HG03469 (cell line): Measurements from ENCODE around the gene TIRAP.
"Not testable (repeated sequence)": the region's sequence is repeated elsewhere in the genome, so short reads cannot be mapped to it uniquely, and the experiment has no call there.

ENCODE experiments used
- ATAC-seq: cut with Tn5 transposase; IDR thresholded peaks from one replicate; pipeline ENCODE4 v1.9.1; 2021; ENCODE audit warnings: mild to moderate bottlenecking, moderate library complexity, moderate number of reproducible peaks; ENCODE audit not compliant: unreplicated experiment

Gene TIRAP

DNA sequence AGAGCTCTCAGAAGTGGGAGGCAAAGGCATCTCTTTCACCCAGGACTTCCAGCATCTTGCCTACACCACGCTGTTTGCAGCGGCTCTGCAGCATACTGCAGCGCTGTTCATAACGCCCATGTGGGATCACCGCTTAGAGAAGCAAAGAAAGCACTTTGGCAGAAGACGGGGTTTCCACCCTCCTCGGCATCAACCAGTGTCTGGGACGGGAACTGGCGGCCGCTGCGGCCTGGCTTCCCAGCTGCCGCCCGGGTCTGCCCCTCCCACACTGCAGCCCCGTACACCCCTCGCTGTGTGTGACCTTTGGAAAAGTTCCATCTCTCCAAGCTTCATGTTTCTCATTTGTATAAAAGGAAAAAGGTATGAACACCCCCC is 545 bp upstream of the TIRAP start:
- ATAC-seq: no peak

DNA sequence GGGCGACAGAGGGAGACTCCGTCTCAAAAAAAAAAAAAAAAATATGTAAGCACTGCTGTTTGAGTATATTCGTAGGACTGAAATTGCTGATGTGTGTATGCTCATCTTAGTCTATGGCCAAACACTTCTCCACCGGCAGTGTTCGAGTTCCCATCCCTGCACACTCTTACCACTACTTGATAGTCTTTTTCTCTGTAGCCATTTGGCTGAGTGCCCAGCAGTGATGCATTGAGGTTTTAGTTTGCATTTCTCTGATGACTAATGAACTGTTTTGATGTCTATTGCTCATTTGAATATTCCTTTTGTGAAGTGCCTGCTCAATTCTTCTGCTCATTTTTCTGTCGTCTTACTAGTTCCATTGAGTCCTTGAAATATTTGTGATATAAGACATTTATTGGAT is 1.9 kb downstream of the TIRAP start:
- ATAC-seq: peak; percentile 66

DNA sequence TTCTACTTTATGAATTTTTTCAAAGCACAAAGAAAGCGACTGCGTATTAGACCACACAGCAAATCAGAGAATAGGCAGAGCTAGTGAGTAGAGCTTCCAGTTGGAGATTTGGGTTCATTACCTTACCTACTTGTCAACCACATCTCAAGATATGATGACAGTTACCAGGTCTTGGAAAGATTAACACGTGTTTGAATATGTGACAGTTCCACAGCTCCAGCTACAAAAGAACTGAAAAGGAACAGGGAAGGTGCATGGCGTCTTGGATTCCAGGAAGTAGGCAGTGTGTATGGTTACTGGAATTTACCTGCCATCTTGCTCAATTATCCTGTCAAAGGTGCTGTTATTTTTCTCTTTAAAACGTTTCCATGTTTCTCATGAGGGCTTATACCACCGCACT is 5.3 kb downstream of the TIRAP start:
- ATAC-seq: no peak

DNA sequence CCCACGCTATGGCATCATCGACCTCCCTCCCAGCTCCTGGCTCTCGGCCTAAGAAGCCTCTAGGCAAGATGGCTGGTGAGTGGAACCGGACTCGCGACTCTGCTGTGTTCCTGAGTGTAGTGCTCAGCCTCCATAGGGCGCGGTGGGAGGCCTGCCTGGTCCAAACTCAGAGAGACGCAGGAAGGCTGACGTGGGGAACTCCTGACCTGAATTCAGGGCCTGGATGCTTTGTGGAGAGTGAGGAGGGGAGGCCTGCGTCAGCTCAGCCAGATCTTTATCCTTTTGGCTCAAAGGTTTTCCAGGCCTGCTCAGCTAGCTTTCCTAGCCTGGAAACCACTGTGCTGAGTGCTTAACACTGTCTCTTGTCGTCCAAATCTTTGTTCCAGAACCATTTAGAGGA is 8.0 kb downstream of the TIRAP start:
- no peak for ATAC-seq

DNA sequence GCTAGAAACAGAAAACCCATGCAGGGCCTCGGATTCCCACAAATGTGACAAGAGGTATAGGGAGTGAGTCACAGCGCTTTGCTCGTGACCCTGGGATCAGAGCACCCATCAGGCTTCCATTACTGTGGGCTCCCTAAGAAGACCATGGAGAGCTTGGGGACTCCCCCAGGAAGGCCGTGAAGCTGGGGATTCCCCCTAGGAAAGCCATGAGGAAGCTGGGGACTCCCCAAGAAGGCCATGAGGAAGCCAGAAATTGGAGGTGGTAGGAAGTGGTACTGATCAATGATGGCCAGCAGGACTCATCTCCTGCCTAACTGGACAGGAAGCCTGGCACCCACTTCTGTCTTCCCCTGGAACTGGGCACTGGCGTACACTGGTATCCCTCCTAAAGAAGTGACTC is 10.8 kb downstream of the TIRAP start:
- ATAC-seq: no peak

DNA sequence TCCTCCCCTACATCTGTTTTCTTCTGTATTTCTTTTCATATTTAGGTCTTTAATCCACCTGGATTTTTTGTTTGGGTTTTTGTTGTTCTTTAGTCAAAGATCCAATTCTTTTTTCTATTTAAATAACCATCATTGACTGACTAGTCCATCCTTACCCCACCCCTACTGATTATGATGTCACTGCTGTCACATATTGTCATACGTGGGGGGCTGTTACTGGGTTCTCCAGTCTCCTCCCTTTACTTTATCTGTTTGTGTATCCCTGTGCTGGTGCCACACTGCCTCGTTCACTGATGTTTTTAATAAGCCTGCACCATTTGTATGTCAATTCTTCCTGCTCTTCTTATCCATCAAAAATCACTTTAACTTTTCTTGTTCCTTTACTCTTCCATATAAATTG is 14.1 kb downstream of the TIRAP start:
- ATAC-seq: no peak

DNA sequence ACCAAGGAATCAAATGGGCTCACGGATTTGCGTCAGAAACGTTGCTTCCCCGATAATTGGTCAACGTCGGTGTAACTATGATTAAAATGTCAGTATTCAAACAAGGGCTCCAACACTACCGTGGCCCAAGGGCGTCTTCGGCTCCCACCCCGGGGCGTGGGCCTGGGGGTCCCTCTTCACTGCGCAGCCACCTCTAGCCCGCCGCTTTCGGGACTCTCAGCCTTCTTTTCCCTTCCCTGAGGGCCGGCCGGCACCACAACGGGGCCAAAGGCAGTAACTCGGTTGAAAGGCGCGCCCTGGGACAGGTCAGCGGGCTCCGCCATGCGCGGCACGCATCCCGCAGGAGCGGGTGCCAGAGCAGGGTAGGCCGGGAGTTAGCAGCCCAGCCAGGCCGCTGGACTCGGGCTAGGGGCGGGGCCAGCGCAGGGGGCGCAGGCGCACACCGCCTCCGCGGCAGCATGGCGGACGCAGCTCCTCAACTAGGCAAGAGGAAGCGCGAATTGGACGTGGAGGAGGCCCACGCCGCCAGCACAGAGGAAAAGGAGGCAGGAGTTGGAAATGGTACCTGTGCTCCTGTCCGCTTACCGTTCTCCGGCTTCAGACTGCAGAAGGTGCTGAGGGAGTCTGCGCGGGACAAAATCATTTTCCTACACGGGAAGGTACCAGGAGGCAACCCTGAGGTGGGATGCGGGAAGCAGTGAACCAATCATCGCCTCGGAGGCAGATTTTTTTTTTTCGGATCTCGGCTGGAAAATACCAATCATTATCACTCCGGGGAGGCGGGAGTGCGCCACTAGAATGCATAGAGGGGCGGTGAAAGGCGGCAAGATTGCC is 20.9 kb downstream of the TIRAP start, which contains the start of gene DCPS:
Gene DCPS (plus strand): TSS at position 438 of the 834 bp plus-strand sequence. CDS start 21 bp downstream, at position 459.
- peak; percentile 73 for ATAC-seq

DNA sequence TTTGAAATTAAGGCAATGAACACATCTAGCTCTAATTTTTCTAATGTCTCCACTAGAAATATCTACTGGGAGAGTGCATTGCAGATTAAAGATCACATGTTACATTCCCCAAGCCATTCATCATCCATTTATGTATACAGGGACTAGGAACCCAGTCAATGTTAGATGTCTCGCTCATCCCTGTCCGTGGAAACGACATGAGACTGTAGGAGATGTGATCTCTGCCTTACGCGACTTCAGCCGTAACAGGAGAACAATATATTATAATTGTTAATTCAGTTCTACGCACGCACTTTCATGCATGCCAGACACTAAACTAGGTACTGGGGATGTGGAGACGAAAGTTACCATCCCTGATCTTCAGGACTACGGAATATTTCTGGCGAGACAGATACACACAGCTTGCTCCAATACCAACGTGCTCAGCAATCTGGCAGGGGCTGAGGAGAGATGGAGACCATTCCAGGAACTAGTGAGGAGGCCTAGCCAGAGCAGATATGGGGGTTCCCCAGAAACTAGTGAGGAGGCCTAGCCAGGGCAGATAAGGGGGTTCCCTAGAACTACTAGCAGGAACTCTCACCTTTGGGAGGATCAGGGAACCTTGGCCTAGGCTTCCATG is 21.7 kb downstream of the TIRAP start:
- ATAC-seq: no peak

DNA sequence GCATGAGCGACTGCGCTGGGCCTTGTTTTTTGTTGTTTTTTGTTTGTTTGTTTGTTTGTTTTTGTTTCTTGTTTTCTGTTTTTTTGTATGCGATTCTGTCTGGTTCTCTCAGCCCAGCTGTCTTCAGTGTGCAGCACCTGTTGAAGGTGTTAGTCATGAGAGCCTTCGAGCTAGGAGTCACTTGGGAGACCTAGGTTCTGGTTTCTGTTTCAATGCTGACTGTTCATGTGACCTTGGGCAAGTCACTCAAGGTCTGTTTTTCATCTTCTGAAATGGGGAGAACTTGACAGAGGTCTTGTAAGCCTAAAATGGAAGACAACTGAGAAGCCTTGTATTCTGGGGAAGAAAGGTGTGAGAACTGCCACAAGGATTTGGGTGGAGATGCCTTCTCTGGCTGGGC is 22.8 kb downstream of the TIRAP start:
- ATAC-seq: peak; percentile 63

DNA sequence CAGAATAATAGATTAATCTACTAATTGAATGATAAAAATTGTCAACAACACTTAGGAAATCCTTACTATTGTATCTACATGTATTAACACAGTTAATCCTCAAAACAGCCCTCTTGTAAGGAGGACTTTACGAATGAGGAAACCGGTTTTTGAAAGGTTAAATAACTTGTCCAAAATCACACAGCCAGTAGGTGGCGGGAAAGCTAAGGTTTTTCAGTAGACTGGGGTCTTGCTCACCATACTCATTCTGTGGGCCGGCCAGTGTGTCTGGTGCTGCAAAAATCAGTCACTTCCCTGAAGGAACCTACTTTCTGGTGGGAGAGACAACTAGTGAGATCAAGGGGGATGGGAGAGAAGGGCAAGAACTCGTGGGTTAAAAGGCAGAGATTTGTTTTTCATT is 24.8 kb downstream of the TIRAP start:
- ATAC-seq: no peak

DNA sequence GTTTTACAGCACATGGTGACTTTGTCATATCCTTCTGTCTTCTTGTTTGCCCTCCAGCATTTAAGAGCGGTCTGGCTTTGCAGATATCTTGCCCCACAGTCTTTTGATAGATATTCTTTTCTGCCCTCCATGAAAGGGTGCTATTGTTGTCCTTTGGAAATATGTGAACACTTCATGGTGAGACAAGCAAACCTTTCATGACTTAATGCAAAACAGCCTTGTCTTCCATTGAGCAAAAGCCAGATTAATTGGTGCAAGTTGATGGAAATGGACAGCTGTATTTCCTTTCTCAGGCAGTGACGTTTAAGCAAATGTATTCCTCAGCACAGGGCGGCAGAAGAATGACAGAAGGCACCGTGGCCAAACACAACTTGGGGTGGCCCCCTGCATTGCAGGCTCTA is 25.4 kb downstream of the TIRAP start:
- ATAC-seq: no peak

DNA sequence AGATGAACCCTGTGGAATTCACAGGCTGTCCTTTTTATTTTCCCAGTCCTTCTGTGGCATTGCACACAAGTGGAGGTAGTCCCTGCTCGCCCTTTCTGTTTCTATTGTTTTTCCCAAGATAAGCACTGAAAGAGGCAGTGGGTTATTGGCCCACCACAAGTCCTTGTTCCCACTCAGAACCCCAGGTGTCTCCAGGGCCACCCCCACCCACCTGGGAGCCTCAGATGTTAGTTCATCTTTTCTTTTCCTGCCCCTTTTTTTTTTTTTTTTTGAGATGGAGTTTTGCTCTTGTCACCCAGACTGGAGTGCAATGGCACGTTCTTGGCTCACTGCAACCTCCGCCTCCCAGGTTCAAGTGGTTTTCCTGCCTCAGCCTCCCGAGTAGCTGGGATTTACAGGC is 25.9 kb downstream of the TIRAP start:
- ATAC-seq: not testable (repeated sequence)

DNA sequence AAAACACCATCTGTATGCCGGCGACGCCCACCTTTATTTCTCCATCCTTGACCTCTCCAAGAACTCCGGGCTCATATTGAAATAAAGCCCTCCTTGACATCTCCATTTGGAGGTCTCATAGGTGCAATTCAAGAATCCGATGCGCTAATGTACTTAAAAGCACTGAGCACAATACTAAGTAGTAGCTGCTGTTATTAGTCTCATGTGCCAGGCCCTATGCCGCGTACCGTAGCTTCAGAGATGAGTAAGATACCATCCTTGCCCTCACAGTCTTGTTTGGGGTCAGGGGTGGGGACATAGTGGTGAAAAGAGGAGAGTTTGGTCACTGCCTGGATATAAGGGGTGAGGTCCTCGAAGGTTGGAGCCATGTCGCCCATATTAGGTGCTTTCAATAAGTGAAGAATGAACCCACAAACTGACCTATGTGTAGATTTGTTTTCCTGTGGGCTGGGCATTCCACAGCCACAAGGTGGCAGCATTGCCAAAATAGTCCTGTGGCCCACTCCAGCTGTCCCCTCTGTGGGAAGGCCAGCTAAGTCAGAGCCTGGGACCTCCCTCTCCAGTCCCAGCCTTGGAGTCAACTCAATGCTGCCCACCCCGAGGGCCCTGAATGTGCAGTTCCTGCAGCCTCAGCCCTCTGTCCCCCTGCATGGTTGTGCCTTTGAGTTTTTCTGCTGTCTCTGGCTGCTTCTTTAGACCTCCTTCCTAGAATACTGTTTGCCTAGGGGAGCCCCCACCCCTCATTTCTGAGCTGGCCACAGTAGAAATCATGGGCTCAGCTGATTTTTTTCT is 27.5 kb downstream of the TIRAP start:
- ATAC-seq: no peak

DNA sequence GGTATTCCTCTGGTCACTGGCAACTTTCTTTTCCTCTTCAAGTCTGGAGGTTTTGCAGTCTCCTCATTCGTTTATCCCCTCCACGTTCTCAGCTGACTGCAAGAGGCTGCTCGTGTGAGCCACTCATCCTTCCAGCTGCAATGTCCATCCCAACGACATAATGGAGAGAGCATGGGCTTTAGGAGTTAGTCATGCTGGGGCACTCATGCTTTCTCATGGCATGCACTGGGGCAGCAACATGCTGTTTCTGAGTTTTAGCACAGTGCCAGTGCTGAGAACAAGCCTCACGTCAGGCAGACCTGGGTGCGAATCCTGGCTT is 28.1 kb downstream of the TIRAP start:
- no peak for ATAC-seq

DNA sequence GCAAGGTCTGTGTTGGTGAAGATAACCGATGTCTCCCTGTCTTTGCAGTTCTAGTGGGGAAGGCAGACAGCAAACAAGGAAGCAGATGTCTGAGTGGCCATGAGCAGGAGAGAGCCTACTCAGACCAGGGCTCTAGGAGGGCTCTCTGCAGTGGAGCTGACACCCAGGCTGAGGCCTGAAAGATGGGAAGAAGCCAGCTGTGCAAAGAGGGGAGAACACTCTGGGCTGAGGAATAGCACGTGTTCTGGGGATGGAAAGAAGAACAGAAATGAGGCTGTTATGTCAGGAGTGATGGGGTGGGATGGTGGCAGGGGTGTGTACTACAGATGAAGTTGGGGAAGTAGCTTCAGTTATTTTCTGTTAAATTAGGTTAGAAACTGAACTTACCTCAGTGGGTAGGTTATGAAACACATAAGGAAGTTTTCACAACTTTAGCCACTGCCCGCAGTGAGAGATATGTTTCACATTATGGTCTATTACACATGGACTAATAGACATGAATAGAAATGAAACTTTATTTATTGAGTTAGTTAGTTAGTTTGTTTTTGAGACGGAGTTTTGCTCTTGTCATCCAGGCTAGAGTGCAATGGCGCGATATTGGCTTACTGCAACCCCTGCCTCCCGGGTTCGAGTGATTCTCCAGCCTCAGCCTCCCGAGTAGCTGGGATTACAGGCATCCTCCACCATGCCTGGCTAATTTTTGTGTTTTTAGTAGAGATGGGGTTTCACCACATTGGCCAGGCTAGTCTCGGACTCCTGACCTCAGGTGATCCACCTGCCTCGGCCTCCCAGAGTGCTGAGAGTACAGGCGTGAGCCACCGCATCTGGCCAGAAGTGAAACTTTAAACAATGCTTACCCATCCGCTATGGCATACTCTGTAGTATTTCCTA is 28.8 kb downstream of the TIRAP start:
- ATAC-seq: peak; percentile 40

DNA sequence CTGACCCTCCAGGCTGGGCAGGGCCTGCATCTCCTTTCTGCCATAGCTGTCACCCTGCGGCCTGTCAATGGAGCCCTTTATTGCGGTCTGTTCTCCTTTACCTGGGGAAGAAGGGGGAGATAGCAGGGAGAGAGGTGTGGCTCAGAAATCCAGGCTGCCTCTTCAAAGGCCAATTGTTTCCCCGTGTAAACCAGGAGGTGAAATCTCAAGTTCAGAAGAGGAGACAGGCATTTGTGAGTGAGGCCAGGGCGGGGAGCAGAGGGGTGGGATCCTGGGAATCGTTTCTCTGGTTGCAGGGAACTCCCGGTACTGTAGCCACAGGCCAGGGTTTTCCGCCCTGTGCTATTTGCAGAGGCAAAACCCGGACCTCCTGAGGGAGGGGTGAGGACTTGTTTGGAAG is 30.1 kb downstream of the TIRAP start:
- ATAC-seq: no peak

DNA sequence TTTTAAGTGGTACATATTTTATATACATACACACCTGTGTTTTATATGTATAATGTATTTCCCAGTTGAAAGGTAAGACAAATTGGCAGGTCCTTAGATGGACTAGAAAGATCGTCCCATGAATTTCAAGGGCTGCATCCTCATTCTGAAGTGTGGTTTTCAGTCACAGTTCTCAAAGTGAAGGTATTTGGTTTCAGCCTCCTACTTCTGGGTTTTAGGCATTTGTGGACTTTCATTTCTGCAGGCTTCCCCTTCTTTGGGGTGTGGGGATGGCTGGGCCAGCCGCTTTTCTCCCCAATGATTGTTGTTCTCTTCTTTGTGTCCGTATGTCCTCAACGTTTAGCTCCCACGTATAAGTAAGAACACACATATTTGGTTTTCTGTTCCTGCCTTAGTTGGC is 30.9 kb downstream of the TIRAP start:
- ATAC-seq: no peak

DNA sequence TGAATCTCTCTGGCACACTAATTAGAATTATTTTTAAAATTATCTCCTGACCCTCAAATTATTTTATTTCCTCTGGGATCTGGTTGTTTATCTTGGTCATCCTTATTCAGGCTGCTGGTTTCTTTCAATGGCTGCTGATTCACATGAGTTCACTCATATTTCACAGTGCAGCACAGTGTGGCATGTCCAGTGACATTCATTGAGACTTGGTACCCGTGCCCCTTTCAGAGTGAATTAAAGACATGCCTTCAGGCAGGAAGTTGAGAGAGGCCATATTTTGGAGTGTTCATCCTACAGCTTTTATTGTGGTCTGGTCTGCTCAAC is 34.5 kb downstream of the TIRAP start:
- no peak for ATAC-seq

DNA sequence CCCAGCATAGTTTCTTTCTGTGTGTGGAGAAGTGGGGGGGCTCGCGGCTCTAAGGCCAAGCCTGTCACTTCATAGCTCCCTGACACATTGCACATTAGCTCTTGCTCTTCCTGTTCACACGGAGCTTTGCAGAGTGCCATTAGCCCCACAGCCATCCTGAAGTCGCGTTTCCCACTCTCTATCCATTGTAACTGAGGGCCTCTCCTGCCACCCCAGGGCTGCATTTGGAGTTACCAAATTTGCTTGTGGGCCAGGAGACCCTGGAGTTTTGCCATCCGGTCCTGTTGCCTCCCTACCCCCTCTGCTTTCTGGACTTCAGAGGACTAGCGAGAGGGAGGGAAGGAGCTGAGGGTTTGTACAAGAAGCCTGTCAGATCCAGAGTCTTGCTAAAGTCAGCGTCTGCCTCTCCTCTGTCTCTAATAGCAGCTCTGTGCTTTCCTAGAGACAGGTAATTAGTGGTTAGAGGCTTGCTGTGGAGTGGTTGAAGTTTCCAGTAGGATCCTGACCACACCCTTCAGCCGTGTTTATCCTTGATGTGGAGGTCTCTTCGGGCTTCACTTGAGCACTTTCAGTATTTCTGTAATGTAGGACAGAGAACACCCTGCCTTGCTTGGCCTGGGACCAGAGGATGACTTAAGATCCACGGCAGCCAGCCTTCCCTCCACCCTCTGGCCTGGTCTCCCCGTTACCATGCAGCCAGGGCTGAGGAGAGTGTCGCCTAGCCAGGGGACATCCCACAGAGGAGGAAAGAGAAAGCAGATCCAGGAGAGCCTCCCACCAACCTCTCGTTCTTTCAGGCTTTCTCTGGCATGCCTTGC is 35.1 kb downstream of the TIRAP start:
- ATAC-seq: no peak
